Erythroblast (primary cell): ENCODE results near the gene ARL2.
A peak's percentile ranks its signal among the peaks of the same experiment; 100 is the strongest.

Experiments
- DNase-seq, 2 experiments: peaks; one replicate each; lab custom pipeline; 2025; lab: John Stamatoyannopoulos, UW
- GATA1 ChIP-seq: IDR thresholded peaks from 2 replicates; pipeline ENCODE4 v1.6.1; 2011; ENCODE audit warnings: low read depth, mild to moderate bottlenecking, control low read depth, low read length, moderate library complexity
- POLR2A ChIP-seq: IDR thresholded peaks from 2 replicates; pipeline ENCODE4 v1.6.1; 2011; ENCODE audit warnings: mild to moderate bottlenecking, low read length

ARL2 gene

DNA sequence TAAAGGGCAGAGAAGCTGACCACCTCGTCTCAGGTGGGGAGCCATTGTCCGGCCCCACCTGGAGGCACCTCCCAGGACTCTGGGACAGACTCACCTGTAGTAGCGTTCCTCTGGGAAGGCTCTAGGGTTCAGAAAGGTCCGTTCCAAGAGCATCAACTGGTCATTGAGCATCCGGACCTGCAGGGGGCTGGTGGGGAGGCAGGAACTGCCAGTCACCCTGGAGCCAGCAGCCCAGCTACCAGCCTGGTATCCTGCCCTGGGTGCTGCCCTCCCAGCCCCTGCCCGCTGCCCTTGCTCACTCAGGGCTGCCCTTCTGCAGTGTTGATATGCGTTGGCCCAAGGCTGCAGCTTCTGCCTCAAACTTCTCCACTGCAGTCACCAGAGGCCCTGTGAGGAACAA is 31.8 kb downstream of the ARL2 start:
- no peak for TF ChIP-seq POLR2A
- no peak for TF ChIP-seq GATA1
- DNase-seq = no peak

DNA sequence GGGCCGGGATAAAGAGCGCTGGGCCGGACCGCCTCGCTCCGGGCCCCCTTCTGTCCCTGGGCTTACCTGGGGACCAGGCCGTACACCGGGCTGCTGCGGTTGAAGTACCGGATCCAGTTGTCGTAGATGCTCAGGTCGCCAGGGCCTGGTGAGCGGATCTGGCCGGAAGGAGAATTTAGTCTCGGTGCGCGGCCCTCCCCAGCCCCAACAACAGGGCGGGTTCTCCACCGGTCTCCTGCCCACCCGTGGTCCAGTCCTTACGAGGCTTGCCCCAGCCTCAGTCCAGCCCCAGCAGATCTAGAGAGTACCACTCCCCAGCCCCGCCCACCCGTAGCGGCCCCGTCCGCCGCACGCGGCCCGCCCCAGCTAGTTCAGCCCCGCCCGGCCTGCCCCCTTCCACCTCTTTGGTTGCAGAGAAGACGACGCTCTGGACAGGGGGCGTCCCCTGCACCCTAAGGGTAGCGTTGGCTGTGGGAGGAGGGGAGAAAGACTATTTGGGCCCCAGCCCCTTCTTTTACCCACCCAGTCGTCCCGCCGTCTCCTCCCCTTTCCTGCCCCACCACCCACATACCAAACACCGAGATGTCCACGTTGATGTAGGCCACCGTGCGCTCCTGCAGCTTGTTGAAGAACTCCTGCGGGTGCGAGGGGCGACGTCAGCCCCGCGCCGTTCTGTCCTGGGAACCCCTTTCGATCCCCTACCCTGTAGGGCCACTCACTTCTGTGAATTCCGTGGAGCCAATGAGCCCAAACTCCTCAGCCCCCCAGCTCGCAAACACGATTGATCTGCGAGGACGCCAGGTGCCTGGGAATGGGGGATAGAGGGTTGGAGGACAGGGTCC is 33.8 kb downstream of the ARL2 start:
- DNase-seq = peak in 1 of 2 experiments; percentile 23
- no peak for TF ChIP-seq GATA1
- no peak for TF ChIP-seq POLR2A

DNA sequence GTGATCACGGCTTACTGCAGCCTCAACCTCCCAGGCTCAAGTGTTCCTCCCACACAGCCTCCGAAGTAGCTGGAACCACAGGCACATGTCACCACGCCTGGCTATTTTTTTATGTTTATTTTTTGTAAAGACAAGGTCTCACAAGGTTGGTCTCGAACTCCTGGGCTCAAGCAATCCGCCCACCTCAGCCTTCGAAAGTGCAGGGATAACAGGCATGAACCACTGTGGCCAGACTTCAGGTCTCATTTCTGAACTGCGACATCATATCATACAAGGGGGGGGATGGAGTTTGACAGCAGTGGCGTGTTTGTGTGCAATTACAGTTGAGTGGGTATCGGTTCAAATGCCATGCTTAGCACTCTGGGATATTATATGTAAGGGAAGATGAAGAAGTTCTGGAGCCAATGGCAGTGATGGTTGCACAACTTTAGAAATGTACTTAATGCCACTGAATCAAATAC is 37.5 kb downstream of the ARL2 start:
- DNase-seq = no peak
- no peak for TF ChIP-seq GATA1
- TF ChIP-seq POLR2A = no peak

DNA sequence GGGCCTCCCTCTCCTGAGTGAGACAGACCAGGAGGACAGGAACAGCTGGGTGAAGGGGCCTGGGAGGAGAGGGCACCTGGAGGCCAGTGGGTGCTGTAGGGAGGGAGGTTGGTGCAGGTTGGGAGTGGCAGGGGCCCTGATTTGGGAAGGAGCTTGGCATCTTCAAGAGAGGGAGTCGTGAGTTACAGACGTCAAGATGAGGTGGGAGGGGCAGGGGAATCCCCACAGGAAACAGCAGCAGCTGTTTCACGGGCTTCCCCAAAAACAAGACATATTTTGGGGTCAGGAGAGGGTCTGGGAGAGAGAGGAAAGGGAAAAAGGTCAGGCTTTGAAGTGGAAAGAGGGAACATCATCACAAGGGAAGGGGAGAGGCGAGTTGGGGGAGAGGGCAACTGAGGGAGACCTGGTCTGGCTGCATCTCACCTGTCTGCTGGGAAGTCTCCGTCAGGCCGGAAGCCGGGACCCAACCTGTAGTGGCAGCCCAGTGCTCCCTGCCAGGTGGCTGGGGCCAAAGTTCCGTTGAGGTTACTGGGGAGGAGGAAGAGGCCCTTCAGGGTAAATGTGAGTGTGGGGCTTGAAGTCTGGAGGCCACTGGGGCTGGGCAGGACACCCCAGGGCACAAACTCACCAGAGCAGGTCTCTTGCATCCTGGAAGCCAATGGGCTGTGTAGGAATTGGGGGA is 40.0 kb downstream of the ARL2 start:
- DNase-seq = no peak

DNA sequence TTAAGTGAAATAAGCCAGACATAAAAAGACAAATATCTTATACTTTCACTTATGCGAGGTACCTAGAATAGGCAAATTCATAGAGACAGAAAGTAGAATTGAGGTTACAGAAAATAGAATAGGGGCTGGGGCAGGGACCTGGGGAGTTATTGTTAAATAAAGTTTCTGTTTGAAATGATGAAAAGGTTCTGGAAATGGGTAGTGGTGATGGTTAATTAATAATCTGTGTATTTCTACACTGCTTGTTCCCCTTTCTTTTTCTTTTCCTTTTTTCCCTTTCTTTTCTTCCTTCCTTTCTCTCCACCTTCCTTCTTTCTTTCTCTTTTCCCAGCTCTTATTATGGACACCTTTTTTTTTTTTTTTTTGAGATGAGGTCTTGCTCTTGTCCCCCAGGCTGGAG is 41.6 kb downstream of the ARL2 start:
- no peak for DNase-seq
- no peak for TF ChIP-seq POLR2A
- no peak for TF ChIP-seq GATA1

More for the DNA sequence above, 40.0 kb downstream of the ARL2 start:
- TF ChIP-seq POLR2A = no peak
- no peak for TF ChIP-seq GATA1

DNA sequence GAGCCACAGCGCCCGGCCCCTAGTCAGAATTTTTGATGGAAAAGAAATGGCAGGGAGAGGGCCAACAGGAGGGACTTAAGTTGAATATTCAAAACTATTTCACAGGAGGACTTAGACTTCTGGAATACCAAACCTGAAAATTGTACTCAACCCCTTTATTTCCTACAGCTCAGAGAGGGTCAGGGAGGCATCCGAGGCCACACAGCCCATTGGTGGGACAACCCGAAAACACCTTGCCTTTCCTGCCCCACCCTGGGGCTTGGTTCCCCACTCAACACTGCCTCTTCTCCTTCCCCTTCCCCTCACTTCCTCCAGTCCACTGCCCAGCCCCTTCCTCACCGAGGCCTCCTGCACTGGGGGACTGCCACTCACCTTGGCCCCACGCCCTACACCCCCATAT is 43.0 kb downstream of the ARL2 start:
- no peak for DNase-seq
- TF ChIP-seq POLR2A = no peak
- TF ChIP-seq GATA1 = no peak

DNA sequence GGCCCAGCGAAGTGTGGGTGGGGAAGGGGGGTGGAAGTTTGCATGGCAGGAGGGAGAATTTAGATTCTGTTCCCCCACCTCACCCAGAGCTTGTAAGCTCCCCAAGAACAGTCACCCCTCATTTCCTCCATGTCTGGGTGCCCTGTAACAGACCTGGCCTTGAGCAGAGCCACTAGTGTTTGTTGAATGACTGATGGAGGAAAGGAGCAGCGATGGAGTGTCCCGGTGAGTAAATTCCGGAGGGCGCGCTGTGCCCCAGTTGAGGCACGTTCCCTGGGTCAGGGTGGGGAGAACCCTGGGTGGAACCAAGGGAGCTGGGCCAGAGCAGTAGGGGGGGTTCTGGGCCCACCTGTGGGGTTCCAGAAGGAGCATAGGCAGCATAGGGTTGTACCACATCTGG is 43.6 kb downstream of the ARL2 start:
- no peak for DNase-seq
- TF ChIP-seq GATA1 (no peak), POLR2A (no peak)

DNA sequence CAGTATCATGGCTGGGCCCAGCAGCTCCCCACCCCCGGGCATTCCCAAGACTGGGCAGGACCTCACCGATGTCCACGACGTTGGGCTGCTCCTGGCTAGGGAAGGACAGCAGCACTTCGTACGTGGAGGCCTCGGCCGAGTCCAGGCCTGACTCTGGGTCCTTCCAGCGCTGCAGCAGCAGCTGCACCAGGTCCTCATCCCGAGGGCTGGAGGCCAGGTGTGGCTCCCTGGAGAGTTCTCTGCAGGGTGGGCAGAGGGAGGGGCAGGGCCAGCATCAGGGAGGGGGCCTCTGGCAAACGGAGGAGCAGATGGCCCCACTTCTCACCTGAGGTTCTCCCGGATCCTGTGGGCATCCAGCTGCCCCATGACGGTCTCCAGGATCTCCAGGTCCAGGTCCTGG is 44.1 kb downstream of the ARL2 start:
- no peak for DNase-seq
- TF ChIP-seq GATA1 = no peak

DNA sequence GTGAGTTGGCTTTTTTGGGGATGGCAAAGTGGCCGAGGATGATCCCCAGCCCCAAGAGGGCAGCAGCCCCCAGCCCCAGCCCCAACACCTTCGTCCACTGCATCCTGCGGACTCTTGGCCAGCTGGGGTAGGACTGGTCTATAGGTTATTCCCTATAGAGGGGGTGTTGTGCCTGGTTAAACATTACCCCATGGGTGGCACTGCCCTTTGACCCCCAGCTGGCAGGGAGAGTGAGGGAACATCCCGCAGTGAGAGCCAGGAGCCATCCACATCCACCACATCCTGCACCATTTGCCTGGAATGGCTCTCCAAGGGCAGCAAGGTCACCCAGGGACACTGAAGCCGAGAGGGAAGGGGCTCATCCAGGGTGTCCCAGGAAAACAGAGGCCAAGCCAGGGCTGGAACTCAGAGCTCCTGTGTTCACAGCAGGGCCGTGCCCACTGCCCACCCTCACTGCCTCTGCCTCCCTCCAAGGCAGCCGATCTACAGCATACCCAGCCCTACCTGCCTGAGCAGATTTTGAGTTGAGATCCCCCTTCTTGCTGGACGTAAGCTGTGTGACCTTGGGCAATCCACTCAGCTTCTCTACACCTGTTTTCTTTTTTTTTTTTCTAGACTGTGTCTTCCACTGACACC is 44.6 kb downstream of the ARL2 start, which contains the start of gene NAALADL1:
Gene NAALADL1, minus strand, starts transcription at position 135 of the 636 bp plus-strand sequence. Its CDS starts 32 bp downstream, at position 103.
- no peak for TF ChIP-seq GATA1
- TF ChIP-seq POLR2A = no peak

DNA sequence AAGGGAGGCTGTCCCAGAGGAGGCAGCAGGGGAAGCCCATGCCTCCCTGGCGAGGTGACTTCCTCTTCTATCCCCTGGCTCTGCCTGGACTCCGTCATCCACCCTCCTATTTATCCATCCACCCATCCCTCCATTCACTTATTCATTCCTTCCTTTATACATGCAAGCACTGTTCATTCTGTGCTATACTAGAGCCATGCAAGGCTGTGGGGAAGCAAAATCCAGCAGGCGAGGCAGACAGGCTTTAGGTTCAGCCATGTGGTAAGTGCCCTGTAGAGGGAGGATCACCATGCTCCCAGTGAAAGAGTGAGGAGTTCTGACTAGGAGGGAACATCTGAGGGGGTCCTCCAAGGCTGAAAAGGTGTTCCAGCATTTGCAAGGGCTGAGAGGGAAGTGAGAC is 45.6 kb downstream of the ARL2 start:
- no peak for DNase-seq
- TF ChIP-seq GATA1 (no peak), POLR2A (no peak)

More for the DNA sequence above, 44.6 kb downstream of the ARL2 start, which contains the start of gene NAALADL1:
- no peak for DNase-seq

DNA sequence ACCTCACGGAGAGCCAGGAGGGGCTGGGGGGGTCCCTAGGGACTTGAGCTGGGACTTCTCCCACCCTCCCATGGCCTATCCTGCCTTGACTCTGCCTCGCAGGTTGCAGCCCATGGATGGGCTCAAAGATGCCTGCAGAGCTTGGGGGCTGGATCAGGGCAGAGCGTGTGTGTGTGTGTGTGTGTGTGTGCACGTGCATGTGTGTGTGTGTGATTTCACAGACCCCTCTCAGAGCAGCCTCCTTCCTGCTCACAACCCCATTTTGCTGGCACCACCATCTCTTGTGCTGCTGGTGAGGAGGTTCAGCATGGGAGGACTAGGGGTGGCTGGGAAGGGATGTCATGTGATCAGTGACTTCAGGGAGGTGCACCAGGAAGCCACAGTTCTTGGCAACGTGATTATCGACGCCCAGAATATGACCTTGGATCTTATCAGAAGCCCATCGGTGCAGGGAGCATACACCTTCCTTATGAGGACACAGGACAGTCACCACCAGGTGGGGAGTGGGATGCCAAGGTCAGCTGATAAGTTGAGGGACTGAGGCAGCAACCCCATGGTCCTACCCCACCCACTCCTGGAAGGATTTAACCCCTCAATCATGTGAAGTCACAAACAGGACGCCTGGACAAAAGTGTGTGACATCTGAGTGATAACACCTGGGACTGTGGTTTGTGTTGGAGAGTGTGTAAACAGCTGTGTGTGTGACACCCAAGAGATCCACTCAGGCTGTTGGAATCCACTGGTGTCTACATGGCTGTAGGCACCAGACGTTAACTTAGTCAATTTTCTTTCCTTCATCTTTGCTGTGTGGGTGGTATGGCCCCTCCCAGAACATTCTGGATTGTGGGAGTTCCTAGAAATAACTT is 46.2 kb downstream of the ARL2 start:
- TF ChIP-seq POLR2A = no peak
- DNase-seq = peak; percentile 20 to 28

DNA sequence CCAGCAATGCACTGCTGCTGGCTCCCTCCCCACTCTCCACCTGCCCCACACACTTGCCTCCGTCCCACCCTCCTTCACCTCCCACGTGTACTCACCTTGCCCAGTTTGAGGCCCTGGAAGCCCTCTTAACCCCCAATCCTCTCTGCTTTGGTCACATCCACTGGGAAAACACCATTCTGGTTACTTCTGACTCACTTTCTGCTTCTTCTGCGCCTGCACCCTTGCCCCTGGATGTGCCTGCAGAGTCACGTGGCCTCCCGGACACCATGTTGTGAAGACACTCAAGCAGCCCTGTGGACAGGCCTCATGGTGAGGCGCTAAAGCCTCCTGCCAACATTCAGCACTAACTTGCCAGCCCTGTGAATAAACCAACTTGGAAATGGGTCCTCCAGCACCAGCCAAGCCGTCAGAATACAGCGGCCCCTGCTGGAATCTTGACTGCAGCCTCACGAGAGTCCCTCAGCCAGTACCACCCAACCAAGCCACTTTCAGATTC is 47.0 kb downstream of the ARL2 start:
- peak; percentile 56 to 60 for DNase-seq
- TF ChIP-seq GATA1 (no peak), POLR2A (no peak)

DNA sequence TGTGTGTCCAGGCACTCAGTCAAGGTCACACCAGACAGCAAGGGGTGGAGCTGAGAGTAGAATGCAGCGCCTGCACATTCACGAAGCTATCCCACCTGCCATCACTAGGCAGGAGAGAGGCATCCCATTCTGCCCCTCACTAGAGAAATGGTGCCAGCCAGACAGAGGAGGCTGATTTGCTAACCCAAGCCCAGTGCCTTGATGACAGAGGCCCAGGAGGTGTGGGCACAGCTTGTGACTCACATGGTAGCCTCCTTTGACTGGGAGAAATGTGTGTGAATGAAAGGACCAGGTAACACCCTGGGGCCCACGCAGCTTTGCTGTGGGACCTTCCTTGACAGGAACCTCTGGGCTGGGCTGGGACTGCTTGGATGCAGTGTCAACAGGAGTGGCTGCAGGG is 49.6 kb downstream of the ARL2 start:
- TF ChIP-seq GATA1 (no peak), POLR2A (no peak)
- no peak for DNase-seq
